Measurements from ENCODE around the gene GNRHR.

GRCh38 chr4:67770422-67770821, 16.2 kb upstream of the GNRHR start:
- TF ChIP-seq TARDBP (IDR thresholded peaks at IDR 0.05) (no peak), FOXA1 (IDR thresholded peaks at IDR 0.05) (no peak), BHLHE40 (IDR thresholded peaks at IDR 0.05; ENCODE audit: borderline replicate concordance) (no peak)
